Measurements from ENCODE around the gene MYRFL.
A peak's percentile ranks its signal among the peaks of the same experiment; 100 is the strongest.

Gene MYRFL

DNA sequence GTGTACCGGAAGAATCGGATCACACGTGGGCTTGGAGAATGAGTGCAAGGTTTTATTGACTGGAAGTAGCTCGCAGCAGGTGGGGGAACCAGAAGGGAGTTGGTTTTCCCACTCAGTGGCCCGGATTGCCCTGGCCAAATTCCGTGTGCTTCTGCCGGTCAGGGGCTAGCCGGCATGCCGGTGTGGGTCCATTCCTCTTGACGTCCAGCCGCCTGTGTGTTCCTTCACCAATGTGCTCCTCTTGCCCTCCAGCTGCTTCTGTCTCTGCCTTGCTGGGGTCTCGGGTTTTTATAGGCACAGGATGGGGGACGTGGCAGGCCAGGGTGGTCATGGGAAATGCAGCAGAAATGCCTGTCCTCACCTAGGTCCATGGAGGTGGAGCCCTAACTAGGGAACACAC, 11.0 kb downstream of the MYRFL start:
- no peaks in the 10 kb centered on the region for H3K9me3 Mint-ChIP-seq
- H3K27me3 Mint-ChIP-seq (ENCODE audit: low read depth), result peaks cover 4% of the 10 kb centered on the region
- peaks cover 32% of the 10 kb centered on the region for H3K4me1 Mint-ChIP-seq
- no peaks in the 10 kb centered on the region for H3K36me3 Mint-ChIP-seq (ENCODE audit: low read depth)
- peak overlapping the region in 2 of 3 experiments; percentile 76 to 82 for H3K27ac Mint-ChIP-seq
- TF ChIP-seq, protein P1, sequence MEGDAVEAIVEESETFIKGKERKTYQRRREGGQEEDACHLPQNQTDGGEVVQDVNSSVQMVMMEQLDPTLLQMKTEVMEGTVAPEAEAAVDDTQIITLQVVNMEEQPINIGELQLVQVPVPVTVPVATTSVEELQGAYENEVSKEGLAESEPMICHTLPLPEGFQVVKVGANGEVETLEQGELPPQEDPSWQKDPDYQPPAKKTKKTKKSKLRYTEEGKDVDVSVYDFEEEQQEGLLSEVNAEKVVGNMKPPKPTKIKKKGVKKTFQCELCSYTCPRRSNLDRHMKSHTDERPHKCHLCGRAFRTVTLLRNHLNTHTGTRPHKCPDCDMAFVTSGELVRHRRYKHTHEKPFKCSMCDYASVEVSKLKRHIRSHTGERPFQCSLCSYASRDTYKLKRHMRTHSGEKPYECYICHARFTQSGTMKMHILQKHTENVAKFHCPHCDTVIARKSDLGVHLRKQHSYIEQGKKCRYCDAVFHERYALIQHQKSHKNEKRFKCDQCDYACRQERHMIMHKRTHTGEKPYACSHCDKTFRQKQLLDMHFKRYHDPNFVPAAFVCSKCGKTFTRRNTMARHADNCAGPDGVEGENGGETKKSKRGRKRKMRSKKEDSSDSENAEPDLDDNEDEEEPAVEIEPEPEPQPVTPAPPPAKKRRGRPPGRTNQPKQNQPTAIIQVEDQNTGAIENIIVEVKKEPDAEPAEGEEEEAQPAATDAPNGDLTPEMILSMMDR (IDR thresholded peaks at IDR 0.05; ENCODE audit: unreplicated experiment in 3 of 3), result no peak
- H3K4me3 Mint-ChIP-seq, result no peak overlapping the region

DNA sequence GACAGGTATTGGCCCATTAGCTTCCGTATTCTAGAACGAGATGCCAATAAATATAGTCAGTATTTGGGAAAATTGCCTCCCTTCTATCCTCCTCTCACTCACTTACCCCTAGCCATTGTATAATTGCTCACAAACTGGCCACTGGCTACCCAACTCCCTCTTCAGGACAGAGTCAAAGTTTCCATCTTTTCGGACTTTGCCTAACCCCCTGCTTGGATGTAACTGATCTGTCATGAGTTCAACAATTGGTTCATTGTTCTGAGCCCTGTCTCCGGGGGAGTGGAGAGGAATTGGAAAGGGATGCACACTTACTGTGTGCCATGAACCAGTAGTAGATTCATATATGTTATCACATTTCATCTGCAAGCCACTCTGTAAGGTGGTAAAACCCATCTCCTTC, 12.2 kb downstream of the MYRFL start:
- peak overlapping the region in 2 of 3 experiments; percentile 26 to 28 for H3K27ac Mint-ChIP-seq
- TF ChIP-seq, protein P1 (IDR thresholded peaks at IDR 0.05; ENCODE audit: unreplicated experiment in 3 of 3), result no peak
- peaks cover 4% of the 10 kb centered on the region for H3K27me3 Mint-ChIP-seq (ENCODE audit: low read depth)
- no peaks in the 10 kb centered on the region for H3K9me3 Mint-ChIP-seq
- H3K36me3 Mint-ChIP-seq (ENCODE audit: low read depth), result no peaks in the 10 kb centered on the region
- H3K4me1 Mint-ChIP-seq, result peaks cover 21% of the 10 kb centered on the region
- H3K4me3 Mint-ChIP-seq, result no peak overlapping the region

DNA sequence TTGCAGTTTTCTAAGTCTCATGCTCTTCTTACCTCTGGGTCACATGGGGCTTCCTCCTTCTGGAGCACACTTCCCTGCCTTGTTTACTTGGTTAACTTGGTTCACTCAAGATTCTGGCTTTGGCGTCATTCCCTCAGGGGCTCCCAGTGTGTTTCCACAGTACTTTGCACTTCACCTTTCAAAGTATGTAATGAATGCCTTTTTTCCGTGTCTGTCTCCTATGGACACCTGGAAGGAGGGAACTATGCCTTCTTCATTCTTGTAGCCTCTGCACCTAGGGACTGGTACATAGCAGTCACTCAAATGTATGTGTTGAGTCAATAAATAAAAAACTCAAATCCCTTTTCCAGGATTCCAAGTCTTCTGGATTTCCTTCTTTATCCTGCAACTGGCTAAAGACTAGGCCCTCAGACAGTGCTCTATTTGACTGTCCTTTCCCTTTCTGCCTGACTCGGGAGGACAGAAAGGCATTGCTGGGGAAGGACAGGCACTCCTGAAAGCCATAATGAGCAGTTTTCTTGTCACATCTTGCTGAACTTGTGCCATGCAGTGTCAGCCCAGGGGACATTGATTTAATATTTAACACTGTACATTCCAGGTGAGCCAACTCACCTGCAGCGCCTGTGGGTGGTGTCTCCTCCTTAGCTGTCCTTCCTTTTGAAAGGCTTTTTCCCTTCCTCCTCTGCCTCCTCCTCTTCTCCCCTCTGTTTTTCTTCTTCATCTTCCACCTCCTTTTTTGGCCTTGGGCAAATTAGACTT, 12.8 kb downstream of the MYRFL start:
- TF ChIP-seq, protein P1 (IDR thresholded peaks at IDR 0.05; ENCODE audit: unreplicated experiment in 3 of 3), result no peak
- H3K27ac Mint-ChIP-seq, result peak overlapping the region; percentile 26 to 67 (median 63)
- H3K4me1 Mint-ChIP-seq, result peaks cover 18% of the 10 kb centered on the region
- no peak overlapping the region for H3K4me3 Mint-ChIP-seq
- no peaks in the 10 kb centered on the region for H3K27me3 Mint-ChIP-seq (ENCODE audit: low read depth)
- H3K36me3 Mint-ChIP-seq (ENCODE audit: low read depth), result no peaks in the 10 kb centered on the region
- no peaks in the 10 kb centered on the region for H3K9me3 Mint-ChIP-seq

DNA sequence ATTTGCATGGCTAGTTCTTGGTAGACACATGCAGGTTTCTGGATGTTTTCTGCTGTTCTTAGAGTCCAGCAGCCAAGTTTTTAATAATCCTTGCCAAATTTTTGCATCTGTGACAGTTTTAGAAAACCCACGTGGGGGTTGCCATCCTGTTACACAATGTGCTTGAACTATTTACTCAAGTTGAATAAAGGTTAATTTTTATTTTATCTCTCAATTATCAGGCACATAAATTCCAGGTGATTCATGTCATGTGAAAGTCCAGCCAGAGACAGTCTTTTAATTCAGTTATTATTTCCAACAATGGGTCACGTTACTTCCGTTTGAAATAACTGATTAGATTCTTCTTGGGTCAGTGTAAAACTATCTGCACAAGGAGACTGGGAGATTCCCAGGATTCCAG, 15.7 kb downstream of the MYRFL start:
- H3K4me3 Mint-ChIP-seq, result no peak overlapping the region
- no peaks in the 10 kb centered on the region for H3K36me3 Mint-ChIP-seq (ENCODE audit: low read depth)
- TF ChIP-seq, protein P1 (IDR thresholded peaks at IDR 0.05; ENCODE audit: unreplicated experiment in 3 of 3), result no peak
- peaks cover 5% of the 10 kb centered on the region for H3K4me1 Mint-ChIP-seq
- H3K27ac Mint-ChIP-seq, result no peak overlapping the region
- no peaks in the 10 kb centered on the region for H3K9me3 Mint-ChIP-seq
- H3K27me3 Mint-ChIP-seq (ENCODE audit: low read depth), result no peaks in the 10 kb centered on the region

DNA sequence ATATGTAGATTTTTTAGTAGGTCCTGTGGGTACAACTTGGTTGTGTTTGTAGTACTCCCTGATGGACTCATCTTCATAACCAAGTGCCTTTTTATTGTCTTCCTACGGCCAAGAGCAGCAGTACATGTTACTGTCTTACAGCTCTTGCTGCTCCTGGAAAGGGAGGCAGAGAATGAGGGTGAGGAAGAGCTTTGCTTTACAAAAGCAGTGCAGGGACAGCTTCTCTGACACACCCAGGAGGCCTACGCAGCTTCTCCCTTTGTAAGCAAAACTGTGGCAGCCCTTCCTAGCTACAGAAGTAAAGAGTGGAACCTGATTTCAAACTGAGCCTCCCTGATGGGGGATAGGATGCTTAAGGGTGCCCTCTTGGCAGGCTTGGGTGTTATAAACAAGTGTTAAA, 18.6 kb downstream of the MYRFL start:
- Mint-ChIP-seq H3K9me3 (no peaks in the 10 kb centered on the region), H3K27me3 (ENCODE audit: low read depth) (no peaks in the 10 kb centered on the region), H3K4me1 (no peaks in the 10 kb centered on the region), H3K27ac (no peak overlapping the region), H3K36me3 (ENCODE audit: low read depth) (no peaks in the 10 kb centered on the region), H3K4me3 (no peak overlapping the region)
- TF ChIP-seq, protein P1 (IDR thresholded peaks at IDR 0.05; ENCODE audit: unreplicated experiment in 3 of 3), result no peak

DNA sequence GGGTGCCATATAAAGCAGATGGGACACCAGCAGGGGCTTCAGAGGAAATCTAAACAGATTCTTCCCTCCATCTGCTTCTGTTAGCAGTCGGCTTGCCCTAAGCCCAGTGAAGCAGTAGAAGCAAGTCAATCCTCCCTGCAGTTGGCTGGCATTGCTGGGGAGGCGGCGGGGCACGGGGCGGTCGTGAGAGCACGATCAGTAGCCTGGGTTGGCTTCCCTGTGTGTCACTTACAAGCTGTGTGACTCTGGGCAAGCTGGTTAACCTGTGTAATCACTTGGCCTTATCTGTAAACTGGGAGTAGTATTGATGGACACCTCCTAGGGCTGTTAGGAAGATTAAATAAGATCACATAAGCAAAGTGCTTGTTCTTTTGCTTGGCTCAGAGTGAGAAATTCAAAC, 19.4 kb downstream of the MYRFL start:
- Mint-ChIP-seq H3K27me3 (ENCODE audit: low read depth) (no peaks in the 10 kb centered on the region), H3K4me3 (no peak overlapping the region), H3K36me3 (ENCODE audit: low read depth) (no peaks in the 10 kb centered on the region), H3K9me3 (no peaks in the 10 kb centered on the region), H3K27ac (no peak overlapping the region), H3K4me1 (no peaks in the 10 kb centered on the region)
- TF ChIP-seq, protein P1 (IDR thresholded peaks at IDR 0.05; ENCODE audit: unreplicated experiment in 3 of 3), result no peak
